ENCODE measurements around the gene ZNFX1.
"Not testable (repeated sequence)": the region's sequence is repeated elsewhere in the genome, so short reads cannot be mapped to it uniquely, and the experiment has no call there.

Gene ZNFX1

DNA sequence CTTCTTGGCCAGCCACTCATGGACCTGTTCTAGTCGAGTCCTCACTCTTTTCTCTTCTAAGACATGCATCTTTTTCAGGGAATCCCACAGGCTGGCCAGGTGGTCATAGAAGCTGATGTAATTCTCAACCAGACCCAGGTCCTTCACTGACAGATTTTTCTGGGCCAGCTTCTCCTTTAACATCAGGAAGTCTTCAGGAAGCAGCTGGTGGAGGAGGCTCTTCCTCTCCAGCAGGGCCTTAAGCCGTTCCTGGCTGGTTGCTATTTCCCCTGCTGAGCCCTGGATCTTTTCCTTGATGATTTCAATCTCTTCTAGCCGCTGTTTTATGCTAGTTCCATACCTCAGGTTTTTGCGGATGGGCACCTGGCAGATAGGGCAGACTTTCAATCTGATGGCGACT, 30.1 kb downstream of the ZNFX1 start:
- DNase-seq: peak; percentile 85 to 87

DNA sequence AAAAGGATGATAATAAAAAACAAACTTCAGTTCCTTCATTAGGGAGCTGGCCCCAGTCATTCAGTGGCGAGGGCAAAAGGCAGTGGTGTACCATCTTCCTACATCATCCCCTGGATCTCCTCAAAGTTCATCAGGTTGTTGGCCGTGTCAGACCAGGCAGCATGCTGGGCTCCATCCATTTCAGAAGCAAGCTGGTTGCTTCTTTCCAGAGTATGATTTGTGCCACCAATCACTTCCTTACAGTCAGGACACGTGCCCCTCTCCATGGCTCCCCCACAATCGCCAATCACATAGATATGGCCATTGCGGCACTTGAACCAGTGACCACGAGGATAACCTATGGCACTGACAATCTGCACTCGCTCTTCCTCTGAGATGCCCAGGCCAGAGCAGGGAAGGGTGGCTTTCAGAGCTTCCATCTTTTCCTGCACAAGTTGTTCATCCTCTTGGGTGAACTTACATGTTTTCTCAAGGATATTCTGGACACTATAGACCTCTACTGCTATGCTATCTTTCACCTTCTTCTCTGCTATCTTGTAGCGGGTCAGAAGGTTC, 30.6 kb downstream of the ZNFX1 start:
- no peak for DNase-seq

DNA sequence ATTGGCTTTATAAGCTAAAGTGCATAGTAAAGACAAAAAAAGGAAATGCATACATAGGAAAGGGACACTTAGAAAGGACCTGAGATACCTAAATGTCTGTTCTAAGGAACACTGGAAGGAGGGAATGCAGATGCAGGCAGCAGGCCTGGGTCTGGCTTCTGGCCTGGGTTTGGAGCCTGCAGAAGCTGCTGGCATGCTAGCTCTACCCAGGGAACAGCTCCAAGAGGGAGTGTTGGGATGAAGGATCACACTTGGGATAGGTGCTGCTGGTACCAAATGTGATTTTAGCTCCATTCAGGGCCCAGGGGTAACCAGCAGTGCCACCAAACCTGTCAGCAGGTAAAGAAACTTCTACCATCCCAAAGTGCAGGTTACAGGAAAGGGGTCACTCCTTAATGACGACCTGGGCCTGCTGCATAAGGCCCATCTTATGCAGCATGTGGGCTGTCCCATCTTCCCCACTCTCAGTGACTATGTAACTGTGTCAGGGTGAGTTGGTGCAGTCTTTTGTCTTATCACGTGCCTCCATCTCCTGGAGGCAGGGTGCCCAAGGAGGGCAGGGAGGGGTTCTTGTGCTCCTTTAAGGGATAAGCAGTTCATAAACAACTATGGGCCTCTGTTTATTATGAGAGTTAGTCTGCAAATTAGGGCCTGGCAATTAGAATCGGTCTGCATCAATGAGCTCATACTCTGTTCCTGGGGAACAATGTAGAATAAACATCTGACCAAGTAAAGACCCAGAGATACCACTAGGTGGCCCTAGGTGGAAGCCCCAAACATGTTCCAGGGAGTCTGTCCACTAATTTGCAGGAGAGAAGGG, 31.7 kb downstream of the ZNFX1 start:
- peak; percentile 64 to 74 for DNase-seq

DNA sequence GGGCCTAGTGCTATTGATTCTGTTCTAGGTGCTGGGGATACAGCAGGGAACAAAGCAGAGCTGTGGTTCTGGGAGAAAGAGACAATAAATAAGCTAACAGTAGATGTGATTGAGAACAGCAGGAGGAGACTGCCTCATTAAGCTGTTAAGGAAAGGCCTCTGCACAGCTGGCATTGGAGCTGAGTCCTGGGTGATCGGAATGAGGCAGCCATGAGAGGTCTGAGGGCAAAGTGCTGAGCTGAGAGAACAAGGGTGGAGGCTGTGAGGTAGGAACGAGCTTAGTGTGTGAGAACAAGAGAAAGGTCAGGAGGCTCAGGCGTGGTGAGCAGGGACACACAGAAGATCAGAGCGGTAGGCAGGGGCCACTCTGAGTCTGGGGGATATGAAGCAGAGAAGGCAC, 40.3 kb downstream of the ZNFX1 start:
- no peak for DNase-seq

DNA sequence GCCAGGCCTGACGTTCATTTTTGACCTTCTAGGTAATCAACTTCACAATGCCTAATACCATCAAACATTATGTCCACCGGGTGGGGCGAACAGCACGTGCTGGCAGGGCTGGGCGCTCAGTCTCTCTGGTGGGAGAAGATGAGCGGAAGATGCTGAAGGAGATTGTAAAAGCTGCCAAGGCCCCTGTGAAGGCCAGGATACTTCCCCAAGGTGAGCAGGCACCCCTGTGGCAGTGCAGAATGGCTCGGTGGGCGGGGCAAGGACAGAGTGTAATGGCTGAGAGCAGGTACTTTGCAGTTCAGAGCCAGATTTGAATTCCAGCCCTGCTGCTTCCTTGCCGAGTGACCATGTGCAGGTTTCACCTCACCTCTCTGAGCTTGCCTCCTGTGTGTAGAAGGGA, 41.6 kb downstream of the ZNFX1 start:
- DNase-seq: no peak

DNA sequence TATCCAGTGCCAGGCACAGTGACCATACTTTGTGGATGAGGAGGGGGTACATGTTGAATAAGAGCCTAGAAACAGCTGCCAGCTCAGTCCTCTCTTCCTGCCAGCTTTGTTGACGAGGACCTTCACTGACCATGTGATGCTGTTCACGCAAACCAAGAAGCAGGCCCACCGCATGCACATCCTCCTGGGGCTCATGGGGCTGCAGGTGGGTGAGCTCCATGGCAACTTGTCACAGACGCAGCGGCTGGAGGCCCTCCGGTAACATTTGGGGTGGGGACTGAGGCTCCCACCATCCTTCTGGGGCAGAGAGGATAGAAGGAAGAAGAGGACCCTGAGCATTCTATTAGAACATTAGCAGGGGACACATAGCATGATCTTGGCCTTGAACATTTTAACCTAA, 43.0 kb downstream of the ZNFX1 start:
- no peak for DNase-seq

DNA sequence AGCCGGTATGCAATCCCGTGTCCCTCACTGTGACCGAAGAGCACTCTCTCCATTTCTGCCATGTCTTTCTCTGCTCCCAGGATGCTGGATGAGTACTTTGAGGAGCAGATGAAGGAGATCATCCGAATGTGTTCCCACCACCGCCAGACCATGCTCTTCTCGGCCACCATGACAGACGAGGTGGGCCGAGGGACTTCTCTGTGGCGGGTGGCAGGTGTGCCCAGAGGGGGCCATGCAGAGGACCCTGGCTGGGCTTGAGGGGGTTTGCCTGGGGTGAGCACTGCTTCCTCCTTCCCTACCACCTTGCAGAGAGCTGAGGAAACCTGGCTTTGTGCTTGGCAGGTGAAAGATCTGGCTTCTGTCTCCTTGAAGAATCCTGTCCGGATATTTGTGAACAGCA, 44.6 kb downstream of the ZNFX1 start:
- no peak for DNase-seq

DNA sequence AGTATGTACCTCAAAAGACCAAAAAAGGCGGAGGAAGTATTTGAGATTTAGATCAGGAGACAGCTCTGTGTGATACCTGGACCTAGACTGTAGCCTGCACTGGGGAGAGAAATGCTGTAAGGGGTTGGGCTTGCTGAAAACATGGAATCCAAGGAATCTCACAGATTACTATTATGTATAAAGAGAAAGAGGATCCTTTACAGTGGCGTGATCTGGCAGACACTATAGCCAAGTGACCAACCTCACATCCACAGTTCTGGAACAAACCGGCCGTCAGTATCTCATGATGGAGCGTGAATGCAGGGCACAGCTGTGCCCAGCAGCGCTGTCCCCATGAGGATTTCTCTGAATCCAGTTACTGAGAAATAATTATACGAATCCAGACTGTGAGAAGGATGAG, 46.4 kb downstream of the ZNFX1 start:
- DNase-seq: no peak

DNA sequence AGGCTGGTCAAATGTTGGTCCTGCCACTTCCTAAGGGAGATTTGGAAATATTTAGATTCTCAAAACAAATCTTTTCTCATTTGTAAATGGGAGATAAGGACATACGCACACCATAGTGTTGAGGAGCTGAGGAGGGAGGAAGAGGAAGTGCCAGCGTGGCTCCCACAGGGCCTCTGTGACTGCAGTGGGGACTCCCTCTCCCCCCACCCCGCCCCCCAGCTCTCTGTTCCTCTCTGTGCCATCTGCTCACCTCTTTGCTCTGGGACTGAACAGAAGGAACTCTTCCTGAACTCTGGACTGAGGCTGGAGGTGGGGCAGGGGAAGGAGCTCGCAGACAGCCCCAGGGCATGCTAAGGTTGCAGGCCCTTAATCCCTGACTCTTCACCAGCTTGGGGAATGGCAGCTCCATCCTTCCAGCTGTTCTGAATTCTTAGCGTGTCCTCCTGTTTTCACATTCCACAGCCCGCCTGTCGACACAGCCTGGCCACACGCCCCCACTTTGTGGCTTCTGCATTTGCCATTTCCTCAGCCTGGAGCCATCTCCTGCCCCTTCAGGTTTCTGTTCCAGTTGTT, 47.2 kb downstream of the ZNFX1 start:
- peak; percentile 76 to 86 for DNase-seq

DNA sequence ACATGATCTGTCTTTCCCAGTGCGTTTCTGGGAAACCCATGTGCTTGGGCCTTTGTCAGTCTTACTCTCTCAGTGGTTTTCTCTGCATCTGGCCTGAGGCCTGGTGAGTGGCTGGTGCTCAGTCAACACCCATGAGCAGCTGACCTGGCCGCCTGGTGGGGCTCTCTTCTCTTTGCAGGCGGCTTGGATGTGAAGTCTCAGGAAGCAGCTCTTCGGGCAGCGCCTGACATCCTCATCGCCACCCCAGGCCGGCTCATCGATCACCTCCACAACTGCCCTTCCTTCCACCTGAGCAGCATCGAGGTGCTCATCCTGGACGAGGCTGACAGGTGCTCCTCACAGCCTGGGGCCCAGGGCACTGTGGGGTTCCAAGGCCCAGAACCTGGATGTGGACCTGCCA, 47.8 kb downstream of the ZNFX1 start:
- no peak for DNase-seq

DNA sequence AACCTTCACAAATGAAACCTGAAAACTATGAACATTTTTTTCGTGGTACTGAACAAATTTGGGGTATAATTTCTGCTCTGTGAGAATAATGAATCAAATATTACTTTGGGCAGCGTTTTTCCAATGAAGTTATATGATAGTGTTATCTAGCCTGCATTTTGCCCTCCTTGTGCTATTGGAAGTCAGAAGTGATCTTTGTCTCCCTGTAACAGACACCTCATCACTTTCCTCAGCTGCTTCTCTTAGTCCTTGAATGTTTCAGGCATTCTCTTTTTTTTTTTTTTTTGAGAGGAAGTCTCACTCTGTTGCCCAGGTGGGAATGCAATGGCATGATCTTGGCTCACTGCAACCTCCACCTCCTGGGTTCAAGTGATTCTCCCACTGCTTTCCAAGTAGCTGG, 48.5 kb downstream of the ZNFX1 start:
- DNase-seq: no peak

DNA sequence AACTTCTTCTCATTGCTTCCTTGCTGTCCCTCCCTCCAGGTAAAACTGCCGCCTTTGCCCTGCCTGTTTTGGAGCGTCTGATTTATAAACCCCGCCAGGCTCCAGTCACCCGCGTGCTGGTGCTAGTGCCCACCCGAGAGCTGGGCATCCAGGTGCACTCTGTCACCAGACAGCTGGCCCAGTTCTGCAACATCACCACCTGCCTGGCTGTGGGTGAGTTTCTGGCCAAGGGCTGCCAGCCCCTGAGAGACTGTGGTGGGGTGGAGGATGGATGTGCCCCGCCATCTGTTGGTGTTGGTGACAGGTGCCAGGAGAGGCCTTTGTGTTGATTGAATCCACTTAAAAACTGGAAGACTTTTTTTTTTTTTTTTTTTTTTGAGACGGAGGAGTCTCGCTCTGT, 49.2 kb downstream of the ZNFX1 start:
- no peak for DNase-seq

DNA sequence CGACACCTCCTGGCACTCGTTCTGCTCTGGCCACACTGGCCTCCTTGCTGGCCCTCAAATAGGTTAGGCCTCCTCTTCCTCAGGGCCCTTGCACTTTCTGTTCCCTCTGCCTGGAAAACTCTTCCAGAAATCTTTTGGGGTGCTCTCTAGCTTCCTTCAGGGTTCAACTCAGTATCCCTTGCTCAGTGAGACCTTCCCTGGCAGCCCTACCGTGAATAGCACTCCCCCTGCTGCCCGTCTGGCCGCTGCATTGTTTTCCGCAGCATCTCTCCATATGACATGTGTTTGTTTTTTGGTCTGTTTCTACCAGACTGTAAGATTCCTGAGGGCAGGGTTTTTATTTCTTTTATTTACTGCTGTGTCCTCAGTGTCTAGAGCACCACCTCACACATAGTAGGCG, 52.0 kb downstream of the ZNFX1 start:
- DNase-seq: no peak

DNA sequence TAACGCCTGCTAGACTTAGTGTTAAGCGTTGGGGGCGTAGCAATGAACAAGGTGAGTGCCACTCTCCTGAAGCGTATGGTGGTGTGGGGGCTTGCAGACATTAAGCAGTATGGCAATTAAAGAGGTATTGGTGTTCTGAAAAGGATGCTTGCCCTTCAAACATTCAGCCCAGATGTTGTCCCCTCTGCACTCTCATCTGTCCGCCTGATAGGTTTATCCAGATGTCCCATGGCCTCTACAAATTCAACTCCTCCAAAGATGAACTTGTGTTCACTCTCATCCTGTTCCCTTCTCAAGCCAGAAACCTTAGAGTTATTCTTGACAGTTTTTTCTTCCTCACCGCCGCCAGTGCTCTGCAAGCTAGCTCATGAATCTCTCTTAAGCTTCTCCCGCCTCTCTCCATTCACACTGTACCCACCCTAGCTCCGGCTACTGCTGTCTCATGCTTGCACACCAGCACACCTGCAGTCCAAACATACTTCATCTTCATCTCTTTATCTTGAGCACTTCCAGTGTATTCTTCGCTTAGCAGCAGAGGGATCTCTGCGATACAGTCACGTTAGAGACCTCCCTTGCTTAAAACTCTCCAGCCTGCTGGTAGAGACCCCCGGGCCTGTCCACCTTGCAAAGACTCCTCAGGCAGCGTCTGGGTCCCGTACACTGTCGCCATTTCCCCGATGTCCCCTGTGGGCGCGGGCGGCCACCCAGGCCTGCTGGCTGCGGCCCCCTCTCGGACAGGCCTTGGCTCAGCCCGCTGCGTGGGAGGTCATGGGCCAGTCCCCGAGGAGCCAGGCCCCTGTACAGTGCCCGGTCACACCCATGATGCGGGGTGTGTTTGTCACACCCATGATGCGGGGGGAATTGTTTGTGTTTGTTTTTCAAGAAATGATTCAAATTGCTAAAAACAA, 57.7 kb downstream of the ZNFX1 start:
- no peak for DNase-seq

DNA sequence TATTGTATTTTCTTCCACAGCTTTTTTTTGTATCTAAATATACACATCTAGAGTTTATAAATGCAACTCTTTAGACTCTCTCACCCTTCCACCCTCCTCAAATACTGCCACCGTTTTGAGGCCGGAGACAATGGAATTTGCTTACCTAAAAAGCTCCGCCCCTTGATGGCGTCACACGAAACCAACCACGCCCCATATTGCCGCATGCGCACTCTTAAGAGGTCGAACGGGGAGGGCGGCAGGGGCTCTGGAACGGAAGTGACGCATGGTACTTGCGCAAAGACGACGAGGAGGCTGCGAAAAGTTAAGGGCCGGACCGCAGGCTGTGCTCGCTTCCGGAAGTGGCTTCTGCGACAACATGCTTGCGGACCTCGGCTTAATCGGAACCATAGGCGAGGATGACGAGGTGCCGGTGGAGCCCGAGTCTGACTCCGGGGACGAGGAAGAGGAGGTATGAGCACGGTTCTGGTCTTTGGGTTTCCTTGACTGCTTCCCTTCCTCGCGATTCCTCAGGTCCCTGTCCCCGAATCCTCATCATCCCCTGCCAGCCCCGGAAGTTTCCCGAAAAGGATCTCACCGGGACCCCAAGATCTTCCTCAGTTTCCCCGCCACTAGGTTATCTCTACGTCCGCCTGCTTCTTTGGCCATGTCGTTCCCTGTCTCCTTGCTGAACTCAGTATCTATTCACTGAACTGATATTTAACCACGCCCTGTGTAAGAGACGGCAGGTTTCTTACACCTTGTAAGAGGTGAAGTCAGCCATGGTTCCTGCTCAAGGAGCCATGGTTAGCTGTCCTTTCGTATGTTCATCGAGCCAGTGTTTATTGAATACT, 58.5 kb downstream of the ZNFX1 start, which contains the start of gene DDX27:
TSS of gene DDX27 (plus strand) at position 326 of the 833 bp plus-strand sequence. CDS start at position 359, 33 bp downstream.
- DNase-seq: peak; percentile 98

DNA sequence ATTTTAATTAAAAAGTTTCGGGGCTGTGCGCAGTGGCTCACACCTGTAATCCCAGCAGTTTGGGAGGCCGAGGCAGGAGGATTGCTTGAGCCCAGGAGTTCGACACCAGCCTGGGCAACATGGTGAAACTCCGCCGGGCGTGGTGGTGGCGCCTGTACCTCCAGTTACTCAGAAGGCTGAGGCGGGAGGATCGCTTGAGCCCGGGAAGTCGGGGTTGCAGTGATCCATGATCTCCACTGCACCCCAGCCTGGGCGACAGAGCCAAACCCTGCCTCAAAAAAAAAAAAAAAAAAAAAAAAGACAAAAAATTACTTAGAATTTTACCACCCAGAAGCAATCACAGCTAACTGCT, 59.1 kb downstream of the ZNFX1 start:
- not testable (repeated sequence) for DNase-seq

DNA sequence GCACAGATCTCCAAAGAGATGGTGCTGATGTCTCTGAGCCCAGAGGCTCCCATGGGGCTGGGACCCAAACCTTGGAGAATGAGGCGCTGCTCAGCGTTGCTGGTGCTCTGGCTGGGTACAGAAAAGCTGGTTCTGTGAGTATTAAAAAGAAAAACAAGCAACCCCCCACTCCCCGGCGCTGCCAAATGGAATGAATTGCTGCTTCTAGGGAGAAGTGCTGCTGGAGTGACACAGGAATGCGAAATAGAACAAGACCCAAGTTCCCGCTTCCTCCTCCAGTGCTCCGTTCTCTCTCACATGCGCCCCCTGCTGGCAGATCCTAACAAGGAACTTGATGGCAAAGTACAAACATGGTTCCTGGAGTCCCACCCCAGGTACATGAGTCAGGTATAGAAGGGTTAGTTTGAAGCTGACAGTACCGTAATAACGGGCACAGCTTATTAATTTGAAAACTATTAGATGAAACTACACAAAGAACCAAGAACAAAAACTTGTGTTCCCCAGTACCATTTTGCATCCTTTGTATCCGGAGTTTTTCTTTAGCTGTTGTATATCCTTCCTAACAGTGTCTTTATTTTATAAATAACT, 60.8 kb downstream of the ZNFX1 start:
- peak; percentile 89 to 94 for DNase-seq

DNA sequence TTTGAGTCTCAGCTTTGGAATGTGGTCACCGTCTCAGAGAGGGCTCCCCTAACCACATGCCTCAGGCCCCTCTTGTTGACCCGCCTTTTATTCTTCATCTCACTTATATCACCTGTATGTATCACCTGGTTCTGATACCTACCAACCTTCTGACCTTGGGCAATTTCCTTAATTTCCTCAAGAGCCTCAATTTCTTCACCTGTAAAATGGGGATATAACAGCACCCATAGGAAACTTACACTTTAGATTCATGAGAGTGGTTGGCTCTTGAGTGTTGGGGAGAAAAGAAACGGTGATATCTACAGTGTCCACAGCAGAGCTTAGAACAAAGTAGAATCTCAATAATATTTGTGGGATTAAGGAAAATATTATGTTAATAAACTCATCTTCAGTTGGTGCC, 62.6 kb downstream of the ZNFX1 start:
- no peak for DNase-seq

DNA sequence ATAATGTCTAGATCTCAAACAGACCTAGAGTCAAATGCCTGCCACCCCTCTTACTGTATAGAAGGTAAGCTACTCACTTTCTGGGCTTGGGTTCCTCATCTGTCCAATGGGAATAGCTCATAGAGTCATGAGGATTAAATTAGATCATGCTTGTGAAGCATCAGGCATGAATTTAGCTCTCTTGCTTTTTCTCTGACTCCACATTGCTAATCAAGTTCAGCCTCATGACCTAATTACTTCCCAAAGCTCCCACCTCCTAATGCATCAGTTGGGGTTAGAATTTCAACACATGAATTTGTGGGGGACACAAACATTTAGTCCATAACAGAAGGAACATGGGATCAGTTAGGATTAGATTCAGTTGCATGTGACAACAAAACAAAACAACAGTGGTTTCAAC, 63.3 kb downstream of the ZNFX1 start:
- DNase-seq: no peak

DNA sequence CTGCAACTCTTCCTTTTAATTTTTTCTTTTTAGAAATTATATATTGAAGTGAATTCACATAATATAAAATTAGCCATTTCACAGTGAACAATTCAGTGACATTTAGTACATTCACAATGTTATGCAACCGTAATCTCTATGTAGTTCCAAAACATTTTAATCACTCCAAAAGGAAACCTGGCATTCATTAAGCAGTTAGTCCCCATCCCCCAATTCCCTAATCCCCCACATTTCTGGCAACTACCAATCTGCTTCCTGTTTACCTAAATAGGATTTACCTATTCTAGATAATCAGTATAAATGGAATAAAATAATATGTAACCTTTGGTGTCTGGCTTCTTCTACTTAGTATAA, 67.1 kb downstream of the ZNFX1 start:
- no peak for DNase-seq

DNA sequence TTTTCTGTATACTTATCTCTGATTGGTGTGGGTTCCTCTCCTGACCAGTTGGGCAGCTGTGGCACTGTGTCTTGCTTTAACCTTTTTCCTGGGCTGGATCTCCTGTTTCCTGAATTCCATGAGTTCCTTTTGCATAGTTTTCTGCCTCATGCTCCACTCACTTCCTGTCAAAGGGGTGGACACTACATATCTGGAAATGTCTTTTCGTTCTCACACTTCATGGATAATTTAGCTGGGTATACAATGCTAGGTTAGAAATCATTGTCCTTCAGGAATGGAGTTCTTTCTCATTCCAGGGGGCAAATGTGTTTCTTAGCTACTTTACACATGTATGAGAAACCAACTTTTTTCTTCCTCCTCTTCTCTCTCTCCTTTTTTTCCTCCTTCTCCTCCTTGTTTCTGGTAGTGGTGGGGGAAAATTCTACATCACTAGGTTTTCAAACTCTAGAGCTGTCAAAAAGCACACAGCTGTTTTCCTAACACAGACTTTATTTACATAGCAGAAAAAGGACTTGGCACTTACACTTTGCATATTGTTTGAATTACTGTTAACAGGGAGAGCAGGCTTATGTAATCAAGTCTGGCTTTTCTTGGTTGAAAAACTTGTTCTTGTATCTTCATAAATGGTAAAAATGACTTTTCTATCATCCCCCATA, 67.6 kb downstream of the ZNFX1 start:
- no peak for DNase-seq

DNA sequence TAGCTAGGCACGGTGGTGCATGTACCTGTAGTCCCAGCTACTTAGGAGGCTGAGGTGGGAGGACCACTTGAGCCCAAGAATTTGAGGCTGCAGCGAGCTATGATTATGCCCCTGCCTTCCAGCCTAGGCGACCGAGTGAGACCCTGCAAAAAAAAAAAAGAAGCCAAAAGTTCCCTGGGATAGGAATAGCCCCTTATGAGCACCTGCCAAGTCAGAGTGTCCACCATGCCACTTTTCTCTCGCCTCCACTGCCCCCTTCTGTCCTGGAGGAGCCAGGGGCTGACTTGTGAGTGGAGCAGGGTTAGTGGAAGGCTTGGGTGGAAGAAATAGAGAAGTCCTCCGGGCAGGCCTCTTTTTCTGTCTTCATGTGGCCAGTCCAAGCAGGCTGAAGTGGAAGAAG, 70.8 kb downstream of the ZNFX1 start:
- DNase-seq: peak; percentile 48 to 50
